ENCODE measurements around the gene PREPL.

GRCh38 chr2:44283116-44283666 is 78.1 kb downstream of the PREPL start:
- TF ChIP-seq EZH2 (IDR thresholded peaks at IDR 0.05; ENCODE audit: borderline replicate concordance, low read length): no peak
- no peak for TF ChIP-seq CTCF (conservative IDR thresholded peaks at IDR 0.05 in 1 of 2, IDR thresholded peaks at IDR 0.05 in 1 of 2; ENCODE audit: extremely low read depth in 1 of 2, insufficient read depth in 1 of 2, low read depth in 1 of 2, low read length in 2 of 2)

All from mammary epithelial cell (primary cell).